PC-3 (cell line): ENCODE data around the gene ZFP64. TPM values are rescaled to one million over a fixed set of nuclear protein-coding genes. Genes with fewer than 3 reads are reported as not detected.

ENCODE experiments used
- ATAC-seq: fragments of 200-7000 bp; cut with Tn5 transposase; 2 replicates; pipeline ENCODE4 v1.9.1; 2020; ENCODE audit warnings: mild to moderate bottlenecking, moderate library complexity
- Bru-seq: library from RNA; stranded (reverse); fragments of 400-500 nt; gene quantifications from one replicate; lab custom pipeline; 2021; lab: Mats Ljungman, UMichigan
- BruChase-seq, 2 experiments: library from RNA; stranded (reverse); fragments of 400-500 nt; gene quantifications; one replicate each; lab custom pipeline; 2021; lab: Mats Ljungman, UMichigan
- BruUV-seq: library from RNA; stranded (reverse); fragments of 400-500 nt; replicated peaks from 2 replicates; lab custom pipeline; 2021; lab: Mats Ljungman, UMichigan
- CTCF ChIA-PET: fragments of 300-600 bp; sonication (Branson Sonifier 250); formaldehyde crosslinking; loops from one replicate; lab custom pipeline; 2022; ENCODE audit warnings: antibody characterized with exemption; lab: Charles Lee
- POLR2A ChIA-PET: fragments of 300-600 bp; sonication (Branson Sonifier 250); formaldehyde crosslinking; loops from one replicate; lab custom pipeline; 2022; ENCODE audit warnings: antibody characterized with exemption; ENCODE audit not compliant: unreplicated experiment; lab: Charles Lee
- DNase-seq: peaks from one replicate; pipeline ENCODE4 v3.0.0-alpha.2; 2015
- H2AFZ ChIP-seq: fragments of 300-600 bp; sonication (generic); 2 replicates; pipeline ENCODE4 v1.6.0; 2016; ENCODE audit warnings: antibody characterized with exemption, low read length
- H3F3A ChIP-seq: fragments of 300-600 bp; sonication (generic); one replicate; pipeline ENCODE4 v1.6.0; 2017; ENCODE audit warnings: antibody characterized with exemption, low read length, control low read depth, mild to moderate bottlenecking; ENCODE audit not compliant: unreplicated experiment
- H3K27ac ChIP-seq: fragments of 300-600 bp; sonication (generic); 2 replicates; pipeline ENCODE4 v1.5.1; 2016; ENCODE audit warnings: mild to moderate bottlenecking, low read length
- H3K27me3 ChIP-seq: fragments of 300-600 bp; sonication (generic); 2 replicates; pipeline ENCODE4 v1.6.1; 2016; ENCODE audit warnings: low read length, mixed read lengths
- H3K36me3 ChIP-seq: fragments of 300-600 bp; sonication (generic); 2 replicates; pipeline ENCODE4 v1.6.1; 2016; ENCODE audit warnings: low read depth, mixed run types, low read length, mixed read lengths
- H3K4me1 ChIP-seq: fragments of 300-600 bp; sonication (generic); 2 replicates; pipeline ENCODE4 v1.5.1; 2016; ENCODE audit warnings: low read length; ENCODE audit not compliant: insufficient read depth
- H3K4me2 ChIP-seq: fragments of 300-600 bp; sonication (generic); 2 replicates; pipeline ENCODE4 v1.6.0; 2016; ENCODE audit warnings: low read length
- H3K4me3 ChIP-seq: fragments of 300-600 bp; sonication (generic); 2 replicates; pipeline ENCODE4 v1.5.1; 2016; ENCODE audit warnings: mild to moderate bottlenecking, low read length, mixed read lengths
- H3K79me2 ChIP-seq: fragments of 300-600 bp; sonication (generic); 2 replicates; pipeline ENCODE4 v1.6.1; 2017; ENCODE audit warnings: low read length, mixed read lengths
- H3K9ac ChIP-seq: fragments of 300-600 bp; sonication (generic); 2 replicates; pipeline ENCODE4 v1.6.0; 2016; ENCODE audit warnings: mild to moderate bottlenecking, low read length
- H3K9me2 ChIP-seq: fragments of 300-600 bp; sonication (generic); replicated peaks from 2 replicates; pipeline ENCODE4 v1.6.1; 2016; ENCODE audit warnings: mixed run types, low read length, mixed read lengths
- H3K9me3 ChIP-seq: fragments of 300-600 bp; sonication (generic); 2 replicates; pipeline ENCODE4 v1.6.1; 2016; ENCODE audit warnings: low read length, mixed read lengths
- H4K20me1 ChIP-seq: fragments of 300-600 bp; sonication (generic); 2 replicates; pipeline ENCODE4 v1.6.1; 2016; ENCODE audit warnings: low read length, mixed read lengths
- CTCF ChIP-seq: fragments of 300-600 bp; sonication (generic); conservative IDR thresholded peaks from 2 replicates; pipeline ENCODE4 v1.5.1; 2017; ENCODE audit warnings: antibody characterized with exemption, low read depth, mild to moderate bottlenecking, low read length
- EZH2 ChIP-seq: fragments of 300-600 bp; sonication (generic); IDR thresholded peaks from one replicate; pipeline ENCODE4 v1.6.1; 2017; ENCODE audit warnings: antibody characterized with exemption, mild to moderate bottlenecking, low read length; ENCODE audit not compliant: unreplicated experiment
- EZH2phosphoT487 ChIP-seq: fragments of 300-600 bp; sonication (generic); IDR thresholded peaks from 2 replicates; pipeline ENCODE4 v1.6.1; 2018; ENCODE audit warnings: mild to moderate bottlenecking, antibody characterized with exemption, low read length, borderline replicate concordance
- intact Hi-C: fragments of 100-400 bp; cut with micrococcal nuclease; formaldehyde crosslinking; loops from 2 replicates; pipeline ENCODE4 v1.9.0; 2023
- long read RNA-seq: library from polyadenylated mRNA; unstranded; transcript quantifications from one replicate; pipeline ENCODE4 v2.0.0, GENCODE V29; 2021; ENCODE audit not compliant: unreplicated experiment
- total RNA-seq: library from RNA; depleted of rRNA; stranded (reverse); fragments of >200 nt; gene quantifications from 2 replicates; pipeline ENCODE4 v1.2.3, GENCODE V29; 2014; rRNA removed

ZFP64 gene
- total RNA-seq (16.2 and 16.6 TPM in 2 replicates), Bru-seq, nascent RNA (percentile 59 among the genes with signal in this experiment), BruChase-seq, experiment 1, labeled RNA remaining after a 6-hour chase (percentile 60 among the genes with signal in this experiment), BruChase-seq, experiment 2, labeled RNA remaining after a 2-hour chase (percentile 60 among the genes with signal in this experiment)
- long read RNA-seq, transcript ZFP64-201 (6 exons, 3,264 nt): major isoform, 18 of 49 reads
- long read RNA-seq, partial matches to known transcripts: 25 of 49 reads
- long read RNA-seq, other reads (novel, unspliced or antisense): 5 of 49 reads

- Histone ChIP-seq H3K27ac (peak within 1 kb of the TSS; percentile 34), H4K20me1 (no peaks in the 10 kb centered on the region), H3K9me2 (no peaks in the 10 kb centered on the region), H3K36me3 (peaks cover 7% of the 10 kb centered on the region; the same call in 1 of the 2 replicates), H3K4me3 (peak within 1 kb of the TSS; percentile 84), H3F3A (no peaks in the 10 kb centered on the region), H3K79me2 (peaks cover 30% of the 10 kb centered on the region), H3K9ac (peak within 1 kb of the TSS; percentile 80), H2AFZ (peak within 1 kb of the TSS; percentile 93), H3K27me3 (no peaks in the 10 kb centered on the region), H3K9me3 (no peaks in the 10 kb centered on the region), H3K4me2 (peak within 1 kb of the TSS; percentile 93), H3K4me1 (peaks cover 20% of the 10 kb centered on the region)
- POLR2A ChIA-PET: interaction anchor here (0.5 to 0.6 kb wide), 4 partner anchors 45 to 524 kb away, joined by 3 to 13 read pairs (median 4); no protein-coding TSS in a partner anchor
- no TSS peak for BruUV-seq
- DNase-seq: peak; percentile 87
- intact Hi-C loops: no loop called here
- CTCF ChIA-PET: interaction anchor here (0.5 to 1.2 kb wide), 6 partner anchors 17 to 983 kb away, joined by 3 to 4 read pairs (median 3); no protein-coding TSS in a partner anchor
- TF ChIP-seq CTCF: peak; percentile 86
- no peak for TF ChIP-seq EZH2phosphoT487
- ATAC-seq: peak; percentile 78
These were observed at the start of gene ZFP64 for GRCh38 chr20:52191132-52191915. TSS of gene ZFP64 (minus strand) at chr20:52191779. CDS start at chr20:52191636, 143 bp downstream.

- no peak for TF ChIP-seq EZH2phosphoT487
- POLR2A ChIA-PET: no interaction called here
These were observed 49.2 kb upstream of the ZFP64 start for GRCh38 chr20:52240802-52241201.

GRCh38 chr20:52239102-52239501, 47.5 kb upstream of the ZFP64 start:
- H3K9ac ChIP-seq: no peak overlapping the region
- DNase-seq (no peak), ATAC-seq (no peak)
- H3K9me3 ChIP-seq: no peaks in the 10 kb centered on the region
- TF ChIP-seq EZH2phosphoT487 (no peak), CTCF (no peak), EZH2 (no peak)
- POLR2A ChIA-PET: no interaction called here
- H4K20me1 ChIP-seq: no peaks in the 10 kb centered on the region
- H2AFZ ChIP-seq: no peak overlapping the region
- H3K27me3 ChIP-seq: peaks cover 55% of the 10 kb centered on the region
- CTCF ChIA-PET: no interaction called here
- BruUV-seq: no TSS peak
- H3K4me2 ChIP-seq: no peak overlapping the region
- H3K27ac ChIP-seq: no peak overlapping the region
- H3K36me3 ChIP-seq: no peaks in the 10 kb centered on the region
- intact Hi-C loops: no loop called here
- H3F3A ChIP-seq: no peaks in the 10 kb centered on the region
- H3K4me3 ChIP-seq: no peak overlapping the region
- no peaks in the 10 kb centered on the region for H3K9me2 ChIP-seq
- no peaks in the 10 kb centered on the region for H3K4me1 ChIP-seq
- H3K79me2 ChIP-seq: no peaks in the 10 kb centered on the region

More at GRCh38 chr20:52240802-52241201, 49.2 kb upstream of the ZFP64 start:
- no peaks in the 10 kb centered on the region for H3K9me2 ChIP-seq
- no peaks in the 10 kb centered on the region for H3K79me2 ChIP-seq
- H3K27ac ChIP-seq: no peak overlapping the region
- peaks cover 53% of the 10 kb centered on the region for H3K27me3 ChIP-seq
- H3K36me3 ChIP-seq: no peaks in the 10 kb centered on the region
- H3K4me3 ChIP-seq: no peak overlapping the region
- no peaks in the 10 kb centered on the region for H3K9me3 ChIP-seq
- no peak for DNase-seq
- H3K4me1 ChIP-seq: no peaks in the 10 kb centered on the region
- H3K4me2 ChIP-seq: no peak overlapping the region
- no peak overlapping the region for H3K9ac ChIP-seq
- intact Hi-C loops: loop anchor here (10.0 kb wide), 1 partner anchor 974 kb away; no protein-coding TSS in a partner anchor
- no peak for ATAC-seq
- CTCF ChIA-PET: no interaction called here
- no TSS peak for BruUV-seq
- no peaks in the 10 kb centered on the region for H4K20me1 ChIP-seq
- no peak overlapping the region for H2AFZ ChIP-seq
- H3F3A ChIP-seq: no peaks in the 10 kb centered on the region
